Measurements from ENCODE around the gene AGAP6.
"Not testable (repeated sequence)": the region's sequence is repeated elsewhere in the genome, so short reads cannot be mapped to it uniquely, and the experiment has no call there.

The AGAP6 gene

DNA sequence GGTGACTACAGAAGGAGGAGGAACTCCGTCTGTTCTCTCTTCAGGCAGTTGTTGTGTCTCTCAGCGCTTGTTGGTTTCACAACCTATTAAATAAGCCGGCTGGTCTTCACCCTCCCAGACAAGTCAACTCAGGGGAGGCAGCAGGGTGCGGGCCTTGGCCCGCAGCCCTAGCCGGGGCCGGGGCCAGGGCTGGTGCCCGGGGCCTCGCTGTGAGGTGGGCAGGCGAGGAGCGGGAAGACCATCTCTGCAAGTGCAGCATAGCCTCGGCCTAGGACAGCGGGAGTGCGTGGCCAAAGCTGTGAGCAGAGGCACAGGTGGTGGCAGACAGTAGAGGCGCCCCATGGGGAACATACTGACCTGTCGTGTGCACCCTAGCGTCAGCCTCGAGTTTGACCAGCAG lies at the start of gene AGAP6:
Gene AGAP6 (plus strand): TSS at position 31 of the 400 bp plus-strand sequence. CDS start 310 bp downstream, at position 341.
- DNase-seq, result not testable (repeated sequence)

DNA sequence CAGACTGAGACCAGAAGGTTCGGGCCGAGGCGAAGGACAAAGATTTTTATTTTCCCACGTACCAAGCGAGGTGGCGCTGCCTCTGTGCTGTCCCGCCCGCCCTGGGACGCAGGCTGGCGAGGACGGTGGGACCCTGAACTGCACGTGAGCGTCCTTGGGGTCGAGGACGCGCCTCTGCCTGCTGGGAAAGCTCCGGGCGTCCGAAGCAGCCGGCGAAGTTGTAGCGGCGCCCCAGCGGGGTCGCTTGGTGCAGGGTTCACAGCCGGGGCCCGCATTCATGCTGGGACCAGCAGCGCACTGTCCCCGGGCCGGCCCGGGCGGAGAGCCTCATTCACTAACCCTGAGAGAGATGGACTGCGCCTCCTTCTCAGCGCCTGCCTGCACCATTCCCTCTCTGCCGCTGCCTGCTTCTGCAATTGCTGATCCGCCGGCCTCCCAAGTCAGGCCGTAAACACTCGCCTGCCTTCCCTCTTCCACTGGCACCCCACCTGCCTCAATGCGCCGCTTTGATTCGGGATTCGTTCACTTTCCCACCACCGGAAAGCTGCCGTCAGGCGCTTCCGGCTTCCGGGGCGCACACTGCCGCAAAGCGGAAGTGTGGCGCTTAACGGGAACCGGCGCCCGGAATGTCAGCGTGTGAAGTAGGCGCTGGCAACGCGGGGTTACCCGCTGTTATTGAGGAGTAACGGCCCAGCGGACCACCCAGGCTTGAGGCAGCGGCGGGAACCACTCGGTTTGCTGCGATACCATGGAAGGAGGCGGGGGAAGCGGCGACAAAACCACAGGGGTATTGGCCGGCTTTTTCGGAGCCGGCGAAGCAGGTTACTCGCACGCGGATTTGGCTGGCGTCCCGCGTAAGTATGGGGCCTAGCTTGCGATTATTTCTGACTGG lies 46.5 kb upstream of the AGAP6 start, which contains the start of the genes PARG and TIMM23B:
Gene PARG (minus strand): TSS at position 581 of the 892 bp plus-strand sequence. CDS start 302 bp downstream, at position 279.
Gene TIMM23B (plus strand): TSS at position 607 of the 892 bp plus-strand sequence. CDS start 142 bp downstream, at position 749.
- DNase-seq, result peak; percentile 89

DNA sequence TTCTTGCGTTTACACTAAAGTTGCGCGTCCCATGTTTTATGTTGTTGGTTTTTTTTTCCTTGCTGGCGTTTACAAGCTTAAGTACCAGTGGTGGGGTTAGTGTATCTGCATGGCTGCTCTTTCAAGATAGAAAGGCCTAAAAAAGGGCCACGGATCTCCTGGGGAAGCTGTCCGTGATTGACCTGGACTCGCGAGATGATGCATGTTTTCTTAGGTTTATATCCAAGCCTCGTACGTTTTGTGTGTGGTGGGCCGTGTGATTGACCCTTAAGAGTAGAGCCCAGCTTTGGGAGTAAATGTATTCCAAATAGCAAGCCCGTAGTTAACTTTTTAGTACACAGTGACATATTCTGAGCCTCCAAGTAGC lies 45.9 kb upstream of the AGAP6 start:
- DNase-seq, result not testable (repeated sequence)

DNA sequence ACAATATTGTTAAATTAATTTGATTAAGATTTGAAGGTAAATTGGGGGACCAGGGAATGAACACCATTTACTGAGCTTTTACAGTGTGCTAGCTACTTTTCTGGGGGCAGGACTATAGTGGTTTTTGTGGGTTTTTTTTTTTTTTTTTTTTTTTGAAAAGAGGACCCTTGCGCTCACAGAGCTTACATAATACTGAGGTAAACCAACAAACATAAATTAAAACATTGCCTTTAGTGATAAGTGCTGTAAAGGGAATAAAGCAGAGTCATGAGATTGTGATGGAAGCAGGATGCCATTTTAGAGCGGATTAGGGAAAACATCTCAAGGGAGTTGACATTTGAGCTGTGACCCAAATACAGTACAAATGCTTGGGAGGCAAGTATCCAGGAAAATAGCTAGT lies 44.6 kb upstream of the AGAP6 start:
- DNase-seq, result not testable (repeated sequence)

DNA sequence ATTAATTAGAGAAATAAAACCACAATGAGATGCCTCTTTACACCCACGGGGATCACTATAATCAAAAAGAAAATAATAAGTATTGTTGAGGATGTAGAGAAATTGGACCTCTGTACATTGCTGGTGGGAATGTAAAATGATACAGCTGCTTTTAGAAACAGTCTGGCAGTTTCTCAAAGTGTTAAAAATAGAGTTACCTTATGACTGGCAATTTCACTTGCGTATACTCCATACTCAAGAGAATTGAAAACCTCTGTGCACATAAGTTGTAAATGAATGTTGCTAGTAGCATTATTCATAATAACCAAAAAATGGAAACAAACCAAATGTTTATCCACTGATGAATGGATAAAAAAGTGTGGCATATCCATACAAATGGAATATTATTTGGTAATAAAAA lies 40.1 kb upstream of the AGAP6 start:
- not testable (repeated sequence) for DNase-seq

DNA sequence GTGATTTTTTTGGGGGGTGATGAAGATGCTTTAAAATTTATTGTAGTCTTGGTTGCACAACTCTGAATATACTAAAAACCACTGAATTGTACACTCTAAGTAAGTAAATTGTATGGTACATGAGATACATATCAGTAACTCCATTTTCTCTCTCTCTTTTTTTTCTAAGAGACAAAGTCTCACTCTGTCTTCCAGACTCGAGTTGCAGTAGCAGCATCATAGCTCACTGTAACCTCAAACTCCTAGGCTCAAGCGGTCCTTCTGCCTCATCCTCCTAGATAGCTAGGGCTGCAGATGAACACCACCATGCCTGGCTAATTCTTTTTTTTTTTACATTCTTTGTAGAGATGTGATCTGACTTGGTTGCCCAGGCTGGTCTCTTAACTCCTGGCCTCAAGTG lies 39.5 kb upstream of the AGAP6 start:
- DNase-seq, result not testable (repeated sequence)

DNA sequence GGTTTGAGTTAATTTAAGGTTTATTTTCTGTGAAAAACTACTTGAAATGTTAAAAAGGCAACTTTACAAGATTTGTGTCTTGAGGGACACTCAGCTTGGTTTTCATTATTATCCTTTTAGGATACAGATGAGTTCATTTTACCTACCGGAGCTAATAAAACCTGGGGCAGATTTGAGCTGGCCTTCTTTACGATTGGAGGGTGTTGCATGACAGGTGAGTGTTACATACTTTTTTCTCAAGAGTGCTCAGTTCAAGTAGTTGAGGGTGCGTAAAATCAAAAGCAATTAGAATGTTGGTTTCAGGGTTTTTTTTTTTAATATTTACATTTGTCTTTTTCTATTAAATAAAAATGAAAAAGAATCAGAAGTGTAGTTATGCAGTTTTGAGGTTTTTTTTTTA lies 36.2 kb upstream of the AGAP6 start:
- not testable (repeated sequence) for DNase-seq

DNA sequence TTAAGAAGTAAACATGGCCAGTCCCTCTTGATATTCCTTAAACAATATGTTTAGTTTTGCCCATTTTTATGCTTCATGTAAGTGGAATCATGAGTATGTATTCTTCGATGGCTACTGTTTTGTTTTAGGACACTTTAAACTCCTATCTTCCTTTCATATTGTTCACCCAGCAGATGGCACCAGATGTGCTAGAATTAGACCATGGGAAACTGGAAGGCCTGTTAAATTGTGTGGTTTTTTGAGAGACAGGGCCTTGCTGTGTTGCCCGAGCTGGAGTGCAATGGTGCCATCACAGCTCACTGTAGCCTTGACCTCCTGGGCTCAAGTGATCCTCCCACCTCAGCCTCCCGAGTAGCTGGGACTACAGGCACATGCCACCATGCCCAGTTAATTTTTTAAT lies 35.1 kb upstream of the AGAP6 start:
- not testable (repeated sequence) for DNase-seq

DNA sequence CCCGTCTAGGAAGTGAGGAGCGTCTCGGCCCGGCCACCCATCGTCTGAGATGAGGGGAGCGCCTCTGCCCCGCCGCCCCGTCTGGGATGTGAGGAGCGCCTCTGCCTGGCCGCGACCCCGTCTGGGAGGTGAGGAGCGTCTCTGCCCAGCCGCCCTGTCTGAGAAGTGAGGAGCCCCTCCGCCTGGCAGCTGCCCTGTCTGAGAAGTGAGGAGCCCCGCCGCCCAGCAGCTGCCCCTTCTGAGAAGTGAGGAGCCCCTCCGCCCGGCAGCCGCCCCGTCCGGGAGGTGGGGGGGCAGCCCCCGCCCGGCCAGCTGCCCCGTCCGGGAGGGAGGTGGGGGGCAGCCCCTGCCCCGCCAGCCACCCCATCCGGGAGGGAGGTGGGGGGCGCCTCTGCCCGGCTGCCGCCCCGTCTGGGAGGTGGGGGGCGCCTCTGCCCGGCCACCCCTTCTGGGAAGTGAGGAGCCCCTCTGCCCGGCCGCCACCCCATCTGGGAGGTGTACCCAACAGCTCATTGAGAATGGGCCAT lies 17.8 kb upstream of the AGAP6 start:
- not testable (repeated sequence) for DNase-seq

DNA sequence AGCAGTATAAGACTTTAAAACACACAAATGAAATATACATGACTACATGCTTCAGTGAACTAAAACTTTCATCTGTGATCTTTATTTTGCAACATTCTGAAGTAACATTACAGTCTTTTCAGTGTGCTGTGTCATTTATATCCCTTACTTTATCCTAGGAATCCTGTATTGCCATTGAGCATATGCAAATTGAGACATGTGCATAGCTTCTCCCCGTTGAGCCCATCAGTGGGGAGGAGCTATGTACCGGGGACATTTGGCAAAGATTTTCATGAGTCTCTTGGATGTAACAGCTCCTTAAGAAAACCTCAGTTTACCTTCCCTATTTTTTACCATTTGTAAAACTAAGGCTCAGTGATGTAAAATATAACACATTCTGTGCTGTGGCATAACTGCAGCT lies 16.7 kb upstream of the AGAP6 start:
- not testable (repeated sequence) for DNase-seq

DNA sequence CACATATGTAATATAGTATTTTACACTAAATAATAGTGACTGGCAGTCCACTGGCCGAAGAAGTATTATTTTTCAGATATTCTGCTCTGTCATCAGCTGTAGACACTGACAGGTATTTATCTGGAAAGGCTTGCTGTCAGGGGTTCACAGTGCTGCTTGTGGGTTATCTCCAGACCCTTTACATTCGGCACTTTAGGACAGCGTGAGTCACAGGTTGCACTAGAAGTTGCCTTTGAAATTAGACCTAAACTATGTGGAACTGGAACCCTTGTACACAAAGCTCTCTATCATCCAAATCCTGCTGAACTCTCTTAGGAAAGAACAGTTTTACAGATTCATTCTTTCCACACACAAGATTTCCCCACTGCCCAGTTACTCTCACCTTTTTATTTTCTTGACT lies 16.1 kb upstream of the AGAP6 start:
- DNase-seq, result not testable (repeated sequence)

DNA sequence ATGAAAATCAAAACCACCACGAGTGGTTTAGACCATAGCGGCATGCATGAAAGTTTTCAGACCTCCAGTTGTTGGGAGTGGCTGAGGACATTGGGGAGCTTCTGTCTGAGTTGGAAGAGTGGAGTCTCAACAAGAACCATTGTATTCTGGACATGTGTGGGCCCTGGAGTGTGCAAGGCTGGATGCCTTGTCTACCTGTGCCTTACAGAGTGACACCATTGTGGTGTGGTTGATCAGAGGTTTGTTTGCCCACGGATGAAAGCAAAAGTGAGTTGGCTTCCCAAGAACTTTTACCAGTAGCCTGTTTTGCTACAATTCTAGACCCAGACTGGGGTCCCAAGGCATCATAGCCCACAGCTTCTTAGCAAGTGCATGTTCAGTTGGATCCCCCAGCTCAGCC lies 10.4 kb upstream of the AGAP6 start:
- DNase-seq, result not testable (repeated sequence)

DNA sequence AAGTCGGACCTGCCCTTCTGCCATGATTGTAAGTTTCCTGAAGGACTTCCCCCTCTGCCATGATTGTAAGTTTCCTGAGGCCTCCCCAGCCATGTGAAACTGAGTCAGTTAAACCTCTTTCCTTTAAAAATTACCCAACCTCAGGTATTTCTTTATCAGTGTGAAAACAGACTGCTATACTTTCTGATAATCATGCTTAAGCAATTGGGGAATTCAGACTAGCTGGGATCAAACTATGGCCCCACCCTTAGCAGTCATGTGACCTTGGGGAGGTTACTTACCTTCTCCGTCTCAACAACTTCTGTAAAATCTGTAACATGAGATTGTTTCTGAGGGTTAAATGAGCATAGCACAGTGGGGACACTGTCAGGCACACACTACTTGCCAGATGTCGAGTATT lies 999 bp upstream of the AGAP6 start:
- not testable (repeated sequence) for DNase-seq

DNA sequence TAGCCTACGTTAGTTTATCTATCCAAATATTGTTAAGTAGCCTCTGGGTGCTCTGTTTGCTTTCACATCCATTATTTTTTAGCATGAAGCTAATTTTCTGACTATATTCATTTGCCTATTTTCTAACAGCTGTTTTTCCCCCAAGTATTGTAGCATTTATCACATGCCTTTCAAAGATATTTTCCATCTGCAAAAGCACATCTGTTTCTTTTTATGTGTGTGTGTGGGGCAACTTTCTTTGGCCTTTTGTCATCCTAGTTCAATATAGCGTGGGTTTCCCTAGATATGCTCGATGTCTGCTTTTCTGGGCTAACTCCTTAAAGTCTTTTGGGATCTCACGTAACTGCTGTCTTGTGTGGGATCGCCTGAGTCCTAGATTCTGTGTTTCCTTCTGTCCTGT lies 7.1 kb downstream of the AGAP6 start:
- DNase-seq, result not testable (repeated sequence)

DNA sequence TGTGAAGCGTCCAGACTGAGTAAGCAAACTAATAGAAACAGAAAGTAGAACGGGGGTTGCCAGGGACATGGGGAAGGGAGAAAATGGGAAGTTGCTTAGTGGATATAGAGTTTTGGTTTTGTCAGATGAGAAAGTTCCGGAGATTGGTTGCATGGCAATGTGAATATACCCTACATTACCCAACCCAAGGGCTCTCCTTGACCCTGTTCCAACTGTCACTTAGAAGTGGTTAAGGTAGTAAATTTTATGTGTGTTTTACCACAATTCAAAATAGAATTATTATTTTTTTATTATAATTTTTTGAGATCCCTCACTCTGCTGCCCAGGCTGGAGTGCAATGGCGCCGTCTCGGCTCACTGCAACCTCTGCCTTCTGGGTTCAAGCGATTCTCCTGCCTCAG lies 25.8 kb downstream of the AGAP6 start:
- not testable (repeated sequence) for DNase-seq

DNA sequence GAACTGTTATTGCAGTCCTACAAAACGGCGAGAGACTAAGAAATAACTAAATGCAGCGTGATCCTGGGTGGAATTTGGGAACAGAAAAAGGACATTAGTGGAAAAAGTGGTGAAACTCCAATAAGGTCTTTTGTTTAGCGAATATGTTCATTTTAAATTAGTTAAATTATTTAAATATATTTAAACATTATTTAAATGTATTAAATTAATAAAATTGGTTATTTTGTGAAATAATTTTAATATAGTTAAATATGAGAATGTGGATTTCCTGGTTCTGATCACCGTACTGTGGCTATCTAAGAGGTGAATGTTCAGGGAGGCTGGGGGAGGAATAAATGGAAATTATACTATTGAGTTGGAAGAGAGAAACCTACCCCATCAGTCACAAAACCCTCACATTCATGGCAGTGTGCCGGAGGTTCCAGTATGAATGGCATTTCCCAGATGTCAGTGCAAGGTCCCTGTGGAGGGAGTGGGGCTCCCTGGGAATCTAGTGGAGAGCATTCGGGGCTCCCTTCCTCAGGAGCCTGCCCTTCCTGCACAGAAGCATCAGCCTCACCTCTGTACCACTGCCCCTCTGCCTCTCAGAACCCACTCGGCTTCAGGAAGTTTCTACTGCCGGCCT lies 27.5 kb downstream of the AGAP6 start:
- DNase-seq, result not testable (repeated sequence)

DNA sequence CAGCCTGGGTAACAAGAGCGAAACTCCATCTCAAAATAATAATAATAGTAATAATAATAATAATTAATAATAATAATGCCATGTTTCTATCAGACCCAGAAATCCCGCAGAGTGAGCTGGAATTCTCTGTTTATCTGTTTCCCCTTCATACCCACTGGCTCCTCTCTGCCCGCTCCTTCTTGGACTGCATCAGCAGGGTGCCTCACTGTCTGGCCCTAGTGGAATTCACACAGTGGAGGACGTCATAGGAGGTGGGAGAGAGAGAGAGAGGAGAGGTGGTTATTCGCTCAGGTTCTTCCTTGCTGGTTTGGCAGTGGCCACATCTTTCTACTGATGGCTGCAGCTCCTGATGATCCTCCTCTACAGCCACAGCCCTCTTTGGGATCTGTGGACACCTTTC lies 28.7 kb downstream of the AGAP6 start:
- not testable (repeated sequence) for DNase-seq

DNA sequence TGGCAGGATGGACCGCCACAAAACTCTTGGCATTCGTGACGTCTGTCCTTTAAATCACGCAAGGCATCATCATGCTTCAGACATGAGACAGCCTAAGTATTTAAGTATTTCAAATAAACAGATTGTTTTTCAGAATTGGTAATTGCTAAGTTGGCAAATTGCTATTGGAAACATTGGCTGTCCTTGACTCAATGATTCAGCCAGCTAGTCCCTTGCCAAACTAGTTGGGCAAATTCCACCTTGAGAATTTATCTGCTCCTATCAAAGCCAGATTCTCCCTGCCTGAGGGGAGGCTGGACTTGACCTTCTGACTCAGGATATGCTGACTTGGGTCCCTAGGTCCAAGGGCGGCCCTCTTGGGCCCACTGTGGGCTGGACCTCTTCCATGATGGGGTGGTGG lies 29.4 kb downstream of the AGAP6 start:
- not testable (repeated sequence) for DNase-seq

DNA sequence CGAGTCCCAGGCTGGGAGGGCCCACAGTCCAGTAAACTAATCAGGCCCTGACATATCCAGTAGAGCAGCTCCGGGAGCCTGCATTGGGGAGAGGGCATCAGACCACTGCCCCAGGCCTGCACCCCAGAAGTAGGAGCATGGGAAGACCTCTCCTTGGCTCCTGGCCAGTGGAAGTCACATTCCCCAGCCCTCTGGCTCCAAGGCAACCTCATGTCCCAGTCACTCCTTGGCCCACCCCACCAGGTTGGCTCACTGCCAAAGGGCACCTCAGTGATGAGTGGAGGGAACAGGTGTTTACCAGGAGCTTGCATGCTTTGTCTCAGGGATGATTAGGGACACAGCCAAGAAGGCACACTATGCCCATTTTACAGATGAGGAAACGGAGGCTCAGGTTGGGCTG lies 31.1 kb downstream of the AGAP6 start:
- DNase-seq, result not testable (repeated sequence)

DNA sequence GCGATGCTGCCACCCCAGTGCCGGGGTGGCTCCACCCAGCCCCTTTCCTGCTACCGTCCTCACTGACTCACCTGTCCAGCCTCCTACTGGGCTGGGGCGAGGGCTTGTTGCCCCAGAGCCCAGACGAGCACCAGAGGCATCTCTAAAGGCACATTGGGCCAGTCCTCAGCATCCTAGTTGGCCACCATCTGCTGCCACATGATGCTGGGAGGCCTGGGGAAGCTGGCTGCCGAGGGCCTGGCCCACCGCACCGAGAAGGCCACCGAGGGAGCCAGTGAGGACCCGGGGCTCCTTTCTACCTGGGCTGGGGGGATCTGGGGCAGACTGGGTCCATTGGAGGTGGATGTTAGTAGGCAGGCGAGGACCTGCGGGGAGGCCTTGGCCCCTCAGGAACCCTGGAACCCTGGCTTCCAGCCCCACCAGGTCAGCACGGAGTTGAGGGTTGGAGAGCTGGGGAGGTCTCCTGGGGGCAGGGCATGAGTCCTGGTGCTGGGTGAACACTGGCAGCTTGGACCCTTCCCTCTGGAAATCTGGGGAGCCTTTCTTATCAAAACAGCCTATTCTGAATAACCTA lies 32.3 kb downstream of the AGAP6 start:
- not testable (repeated sequence) for DNase-seq

DNA sequence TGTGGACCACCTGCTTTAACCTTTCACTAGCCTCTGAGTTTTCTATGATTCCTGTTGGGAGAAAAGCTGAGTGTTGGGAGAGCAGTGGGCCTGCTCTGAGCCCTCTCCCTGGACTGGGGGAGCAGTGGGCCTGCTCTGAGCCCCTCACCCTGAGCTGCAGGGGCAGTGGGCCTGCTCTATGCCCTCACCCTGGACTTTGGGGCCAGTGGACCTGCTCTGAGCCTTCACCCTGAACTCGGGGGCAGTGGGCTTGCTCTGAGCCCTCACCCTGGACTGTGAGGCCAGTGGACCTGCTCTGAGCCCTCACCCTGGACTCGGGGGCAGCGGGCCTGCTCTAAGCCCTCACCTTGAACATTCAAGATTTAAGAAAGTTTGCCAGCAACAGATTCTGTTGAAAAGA lies 33.4 kb downstream of the AGAP6 start:
- no peak for DNase-seq

DNA sequence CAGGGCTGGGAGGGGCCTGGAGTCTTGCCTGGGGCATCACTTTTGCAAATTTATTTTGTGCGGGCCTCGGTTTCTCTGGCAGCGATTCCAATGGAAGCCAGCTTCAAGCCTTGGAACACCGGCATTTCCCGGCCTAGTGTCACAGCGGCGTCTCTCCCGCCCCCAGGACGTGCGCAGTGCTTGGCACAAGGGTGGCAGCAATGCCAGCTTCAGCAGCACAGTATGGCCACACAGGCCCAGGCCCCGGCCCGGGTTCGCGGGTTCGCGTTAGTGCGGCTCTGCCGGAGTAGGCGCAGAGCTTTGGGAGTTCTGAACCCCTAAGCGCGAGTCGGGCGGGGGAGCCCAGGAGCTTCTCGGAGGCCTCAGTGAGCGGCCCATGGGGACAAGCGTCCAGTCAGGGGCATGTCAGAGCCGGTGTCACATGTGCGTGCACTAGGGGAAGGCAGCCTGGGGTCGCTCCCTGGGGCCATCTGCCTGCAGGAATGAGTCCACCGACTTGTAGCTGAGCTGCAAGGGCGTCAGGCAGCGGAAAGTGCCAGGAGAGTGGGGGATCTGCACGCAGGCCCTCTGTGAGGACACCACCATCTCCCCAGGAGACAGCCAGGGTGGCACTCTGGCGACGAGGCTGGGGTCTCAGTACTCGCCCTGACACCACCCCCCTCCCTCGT lies 36.6 kb downstream of the AGAP6 start:
- not testable (repeated sequence) for DNase-seq

DNA sequence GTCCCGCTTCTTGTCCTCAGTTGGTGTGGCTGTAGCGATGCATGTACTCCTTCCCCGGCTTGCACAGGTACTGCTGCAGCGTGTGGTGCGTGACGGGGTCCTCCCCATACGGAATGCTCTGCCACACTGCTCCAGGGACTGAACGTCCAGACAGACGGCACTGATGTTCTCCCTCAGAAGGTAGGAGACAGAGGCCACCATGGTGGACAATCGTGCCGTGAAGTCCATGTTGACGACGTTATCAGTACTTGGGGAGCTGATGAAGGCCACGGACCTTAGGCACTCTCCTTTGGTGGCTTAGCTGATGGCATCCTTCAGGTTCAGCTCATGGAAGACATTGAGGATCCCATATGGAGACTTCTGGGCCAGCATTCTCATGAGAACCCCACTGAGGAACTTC lies 37.4 kb downstream of the AGAP6 start:
- DNase-seq, result no peak

Measured in islet precursor cell (in vitro differentiated cells).